AG10803 (cell line): Measurements from ENCODE around the gene LGALS12.

ENCODE experiments used
- DNase-seq: peaks from one replicate; pipeline ENCODE4 v3.0.0; 2010; ENCODE audit warnings: low read depth
- H3K4me3 ChIP-seq: 2 replicates; pipeline ENCODE4 v1.5.1; 2011; ENCODE audit warnings: mild to moderate bottlenecking, low read length, control low read depth
- TF ChIP-seq, protein P1 (sequence below): conservative IDR thresholded peaks from 2 replicates; pipeline ENCODE4 v1.5.1; 2011; ENCODE audit warnings: mild to moderate bottlenecking, low read length, control low read depth, inconsistent platforms

The LGALS12 gene, protein sequence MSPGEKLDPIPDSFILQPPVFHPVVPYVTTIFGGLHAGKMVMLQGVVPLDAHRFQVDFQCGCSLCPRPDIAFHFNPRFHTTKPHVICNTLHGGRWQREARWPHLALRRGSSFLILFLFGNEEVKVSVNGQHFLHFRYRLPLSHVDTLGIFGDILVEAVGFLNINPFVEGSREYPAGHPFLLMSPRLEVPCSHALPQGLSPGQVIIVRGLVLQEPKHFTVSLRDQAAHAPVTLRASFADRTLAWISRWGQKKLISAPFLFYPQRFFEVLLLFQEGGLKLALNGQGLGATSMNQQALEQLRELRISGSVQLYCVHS

DNA sequence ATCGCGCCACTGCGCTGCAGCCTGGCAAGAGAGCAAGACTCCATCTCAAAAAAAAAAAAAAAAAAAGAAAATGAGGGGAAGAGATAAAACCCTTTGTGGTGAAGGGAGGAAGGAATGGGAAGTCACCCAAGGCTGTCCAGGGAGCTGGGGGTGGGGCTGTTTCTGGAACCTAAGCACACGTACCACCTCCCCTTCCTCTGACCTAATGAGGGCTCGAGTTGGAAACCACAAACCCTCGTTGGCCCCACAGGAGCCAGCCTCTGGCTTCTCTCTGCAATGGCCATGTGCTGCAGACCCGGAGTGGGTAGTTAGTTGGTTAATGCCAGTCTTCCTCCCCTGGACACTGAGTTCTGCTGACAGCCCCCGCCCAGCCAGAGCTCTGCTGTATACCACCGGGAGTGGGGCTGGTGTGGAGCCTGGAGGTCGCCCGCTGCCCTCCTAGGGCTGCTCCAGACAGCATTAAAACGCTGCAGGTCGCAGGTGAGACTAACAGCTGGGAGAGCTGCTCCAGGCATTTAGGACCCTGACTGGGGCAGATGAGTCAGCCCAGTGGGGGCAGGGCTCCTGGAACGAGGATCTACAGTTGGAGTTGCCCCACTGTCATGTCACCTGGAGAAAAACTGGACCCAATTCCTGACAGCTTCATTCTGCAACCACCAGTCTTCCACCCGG is at the start of gene LGALS12:
TSS of gene LGALS12 (plus strand) at position 228 of the 672 bp plus-strand sequence. CDS start at position 603, 375 bp downstream.
- no peak within 1 kb of the TSS for H3K4me3 ChIP-seq
- TF ChIP-seq, protein P1, sequence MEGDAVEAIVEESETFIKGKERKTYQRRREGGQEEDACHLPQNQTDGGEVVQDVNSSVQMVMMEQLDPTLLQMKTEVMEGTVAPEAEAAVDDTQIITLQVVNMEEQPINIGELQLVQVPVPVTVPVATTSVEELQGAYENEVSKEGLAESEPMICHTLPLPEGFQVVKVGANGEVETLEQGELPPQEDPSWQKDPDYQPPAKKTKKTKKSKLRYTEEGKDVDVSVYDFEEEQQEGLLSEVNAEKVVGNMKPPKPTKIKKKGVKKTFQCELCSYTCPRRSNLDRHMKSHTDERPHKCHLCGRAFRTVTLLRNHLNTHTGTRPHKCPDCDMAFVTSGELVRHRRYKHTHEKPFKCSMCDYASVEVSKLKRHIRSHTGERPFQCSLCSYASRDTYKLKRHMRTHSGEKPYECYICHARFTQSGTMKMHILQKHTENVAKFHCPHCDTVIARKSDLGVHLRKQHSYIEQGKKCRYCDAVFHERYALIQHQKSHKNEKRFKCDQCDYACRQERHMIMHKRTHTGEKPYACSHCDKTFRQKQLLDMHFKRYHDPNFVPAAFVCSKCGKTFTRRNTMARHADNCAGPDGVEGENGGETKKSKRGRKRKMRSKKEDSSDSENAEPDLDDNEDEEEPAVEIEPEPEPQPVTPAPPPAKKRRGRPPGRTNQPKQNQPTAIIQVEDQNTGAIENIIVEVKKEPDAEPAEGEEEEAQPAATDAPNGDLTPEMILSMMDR, result no peak
- no peak for DNase-seq

DNA sequence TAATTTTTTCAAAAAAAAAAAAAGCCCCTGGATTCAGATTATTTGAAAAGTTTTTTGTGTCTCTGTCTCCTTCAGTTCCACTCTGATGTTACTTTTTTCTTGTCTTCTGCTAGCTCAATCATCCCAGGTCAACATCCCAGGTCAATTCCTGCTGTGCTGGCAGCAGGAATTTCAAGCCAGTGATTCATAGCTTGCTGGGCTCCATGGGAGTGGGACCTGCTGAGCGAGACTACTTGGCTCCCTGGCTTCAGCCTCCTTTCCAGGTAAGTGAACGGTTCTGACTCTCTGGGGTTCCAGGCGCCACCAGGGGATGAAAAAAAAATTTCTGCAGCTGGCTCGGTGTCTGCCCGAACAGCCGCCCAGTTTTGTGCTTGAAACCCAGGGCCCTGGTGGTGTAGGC is 46.3 kb upstream of the LGALS12 start:
- TF ChIP-seq, protein P1, result no peak
- no peak for DNase-seq
- no peak overlapping the region for H3K4me3 ChIP-seq

DNA sequence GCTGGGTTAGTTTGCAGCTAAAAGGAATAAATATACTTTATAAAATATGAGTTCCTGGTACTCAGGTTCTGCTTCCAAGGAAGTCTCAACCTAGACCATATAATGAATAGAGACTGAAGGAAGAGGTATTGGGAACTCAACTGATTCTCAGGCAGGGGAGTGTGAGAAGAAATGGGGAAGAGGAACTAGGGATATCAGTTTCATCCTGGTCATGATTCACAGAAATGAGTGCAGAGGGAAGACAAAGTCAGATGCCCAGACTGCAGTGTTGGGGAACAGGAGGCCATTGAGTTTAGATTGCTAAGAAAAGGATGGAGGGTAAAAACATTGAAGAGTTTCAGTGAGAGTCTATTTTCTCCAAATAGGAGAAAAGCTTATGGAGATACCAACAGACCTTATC is 43.7 kb upstream of the LGALS12 start:
- H3K4me3 ChIP-seq, result no peak overlapping the region
- TF ChIP-seq, protein P1, result no peak
- DNase-seq, result no peak

DNA sequence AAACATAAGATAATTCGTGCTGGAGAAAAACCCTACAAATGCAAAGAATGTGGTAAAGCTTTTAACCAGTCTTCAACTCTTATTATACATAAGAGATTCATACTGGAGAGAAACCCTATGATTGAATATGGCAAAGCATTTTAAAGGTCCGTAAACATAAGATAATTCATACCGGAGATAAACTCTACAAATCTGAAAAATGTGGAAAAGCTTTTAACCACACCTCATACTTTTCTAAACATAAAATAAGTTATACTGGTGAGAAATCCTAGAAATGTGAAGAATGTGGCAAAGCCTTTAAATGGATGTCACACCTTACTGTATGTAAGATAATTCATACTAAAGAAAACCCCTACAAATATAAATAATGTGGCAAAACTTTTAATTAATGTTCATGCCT is 35.6 kb upstream of the LGALS12 start:
- TF ChIP-seq, protein P1, result no peak
- no peak for DNase-seq
- H3K4me3 ChIP-seq, result no peak overlapping the region

DNA sequence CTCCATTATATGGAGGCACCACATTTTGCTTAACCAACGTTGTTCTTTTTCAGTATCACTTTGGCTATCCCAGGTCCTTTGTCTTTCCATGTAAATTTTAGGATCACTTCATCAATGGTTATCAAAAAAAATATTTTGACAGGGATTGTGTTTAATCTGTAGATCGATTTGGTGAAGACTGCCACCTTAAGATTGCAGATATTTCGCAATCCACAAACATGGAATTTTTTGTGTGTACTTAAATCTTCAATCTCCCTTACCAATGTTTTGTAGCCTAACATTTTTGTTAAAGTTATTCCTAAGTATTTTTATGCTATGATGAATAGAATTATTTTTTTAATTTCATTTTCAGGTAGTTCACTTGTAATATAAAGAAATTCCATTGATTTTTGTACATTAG is 33.5 kb upstream of the LGALS12 start:
- H3K4me3 ChIP-seq, result no peak overlapping the region
- TF ChIP-seq, protein P1, result no peak

DNA sequence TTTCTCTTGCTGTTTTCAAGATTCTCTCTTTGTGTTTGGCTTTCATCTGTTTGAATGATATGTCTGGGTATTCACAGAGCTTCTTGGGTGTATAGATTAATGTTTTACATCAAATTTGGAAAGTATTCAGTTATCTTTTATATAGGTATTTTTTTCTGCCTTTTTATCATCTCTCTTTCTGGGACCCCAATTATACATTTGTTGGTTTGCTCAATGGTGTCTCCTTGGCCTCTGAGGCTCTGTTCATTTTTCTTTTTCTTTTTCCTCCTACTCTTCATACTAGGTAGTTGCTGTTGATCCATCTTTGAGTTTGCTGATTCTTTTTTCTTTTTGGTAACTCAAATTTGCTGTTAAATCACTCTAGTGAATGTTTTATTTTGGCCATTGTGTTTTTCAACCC is 29.3 kb upstream of the LGALS12 start:
- TF ChIP-seq, protein P1, result no peak
- H3K4me3 ChIP-seq, result no peak overlapping the region

More for the DNA sequence above, 33.5 kb upstream of the LGALS12 start:
- DNase-seq, result no peak

DNA sequence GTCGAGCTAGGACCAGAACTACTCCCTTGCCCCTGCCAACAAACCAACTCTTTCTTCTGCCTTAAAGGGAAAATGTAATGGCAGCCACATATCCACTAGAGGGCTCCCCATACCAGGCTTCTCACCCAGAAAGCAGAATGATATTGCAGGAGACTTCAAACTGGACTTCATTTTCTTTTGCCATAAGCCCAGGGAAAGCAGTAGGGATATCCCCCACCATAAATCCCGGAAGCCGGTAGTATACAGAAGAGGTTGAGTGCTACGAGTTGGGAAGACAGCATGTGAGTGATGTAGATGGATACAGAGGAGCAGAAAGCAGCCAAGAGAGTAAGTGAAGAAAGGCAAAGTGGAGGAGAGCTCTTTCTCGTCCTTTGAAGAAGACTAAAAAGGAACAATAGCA is 27.0 kb upstream of the LGALS12 start:
- peak; percentile 71 for DNase-seq
- TF ChIP-seq, protein P1, result peak; percentile 98
- H3K4me3 ChIP-seq, result no peak overlapping the region

More for the DNA sequence above, 29.3 kb upstream of the LGALS12 start:
- no peak for DNase-seq
